Left renal pelvis (tissue), 4 donors: ENCODE results near the gene GSS. TPM values are rescaled to one million over a fixed set of nuclear protein-coding genes. Genes with fewer than 3 reads are reported as not detected.

Source experiments
- DNase-seq, 4 donors: peaks; one replicate each; pipeline ENCODE4 v3.0.0-alpha.2; 2013; ENCODE audit warnings: low read depth in 4 of 4, low spot score in 3 of 4
- polyA plus RNA-seq, 4 donors: library from polyadenylated mRNA; unstranded; fragments of 120-200 nt; gene quantifications; one replicate each; pipeline ENCODE4 v1.2.1, GENCODE V29; 2013; ENCODE audit not compliant: insufficient read length in 4 of 4

GSS gene
- polyA plus RNA-seq, 4 donors, result 33.1 to 56.5 (median 52.9) TPM

- no peak for DNase-seq
Measured at GRCh38 chr20:34949120-34949519, 6.5 kb downstream of the GSS start.

- no peak for DNase-seq
Measured at GRCh38 chr20:34948030-34948429, 7.6 kb downstream of the GSS start.

GRCh38 chr20:34947336-34947735 lies 8.3 kb downstream of the GSS start:
- DNase-seq, result no peak

DNA sequence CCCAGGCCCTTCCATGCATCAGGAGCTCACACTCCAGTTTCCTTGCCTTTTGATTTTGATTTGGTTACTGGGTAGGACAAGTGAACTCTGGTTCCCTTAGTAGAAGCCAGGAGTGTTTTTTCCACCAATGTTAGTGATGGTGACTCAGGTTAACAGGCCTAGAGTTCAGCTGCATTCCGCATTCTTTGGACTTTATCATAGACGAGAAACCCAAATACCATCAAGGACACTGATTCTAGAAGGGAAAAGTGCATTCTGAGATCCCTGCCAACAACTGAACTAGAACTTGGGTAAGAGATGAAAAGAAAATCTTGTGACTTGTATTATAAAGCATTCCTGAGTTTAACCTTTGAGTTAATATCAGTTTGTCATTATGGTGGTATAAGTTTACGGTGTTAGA lies 8.9 kb downstream of the GSS start:
- DNase-seq, result no peak

DNA sequence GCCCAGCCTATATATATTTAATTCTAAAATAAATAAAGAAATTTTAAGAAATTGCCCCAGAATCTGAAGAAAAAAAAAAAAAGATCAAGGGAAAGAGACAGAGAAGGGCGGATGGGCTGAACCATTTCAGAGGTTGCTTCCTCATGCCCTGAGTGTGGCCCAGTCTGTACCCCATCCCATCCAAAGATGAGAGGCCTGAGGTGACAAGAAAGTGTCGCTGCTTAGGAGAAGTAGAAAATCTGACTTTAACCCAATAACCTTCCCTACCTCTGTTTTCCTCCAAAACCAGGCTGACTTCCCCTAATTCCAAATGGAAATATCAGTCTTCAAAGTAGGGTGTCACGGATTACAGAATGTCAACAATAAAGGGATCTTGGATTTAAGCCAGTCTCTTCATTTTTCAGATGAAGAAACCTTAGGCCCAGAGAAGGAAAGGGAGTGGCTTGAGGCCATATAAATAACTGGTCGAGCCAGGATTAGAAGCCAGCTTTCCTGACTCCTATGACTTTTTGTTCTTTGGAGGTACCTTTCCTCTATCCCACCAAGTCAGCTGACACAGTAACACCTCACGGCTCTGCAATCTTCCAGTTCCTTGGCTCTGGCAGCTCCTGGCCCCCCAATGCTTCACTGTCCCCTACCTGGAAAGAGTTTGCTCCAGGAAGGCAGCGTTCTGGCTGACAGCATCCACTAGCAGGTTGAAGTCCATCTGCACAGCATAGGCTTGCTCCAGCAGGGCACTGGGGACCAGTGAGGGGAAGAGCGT lies 10.1 kb downstream of the GSS start:
- no peak for DNase-seq

- no peak for DNase-seq
Measured at GRCh38 chr20:34943808-34944567, 11.6 kb downstream of the GSS start.

DNA sequence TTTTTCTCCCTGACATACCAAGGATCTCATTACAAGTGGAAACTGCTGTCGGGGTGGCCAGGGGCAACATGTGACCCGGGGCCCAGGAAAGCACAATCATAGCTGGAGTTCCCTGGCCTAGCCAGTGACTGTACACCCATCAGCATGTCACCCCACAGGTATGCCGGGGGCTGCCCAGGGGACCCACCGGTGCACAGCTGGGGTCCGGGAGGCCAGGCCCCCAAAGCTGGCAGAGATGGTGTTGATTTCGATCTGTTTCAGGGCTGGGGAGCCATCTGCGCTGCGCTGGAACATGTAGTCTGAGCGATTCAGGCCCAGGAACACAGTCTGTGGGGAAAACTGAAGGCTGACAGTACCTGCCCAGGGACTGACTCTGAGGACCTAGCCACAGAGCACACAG lies 13.3 kb downstream of the GSS start:
- no peak for DNase-seq

DNA sequence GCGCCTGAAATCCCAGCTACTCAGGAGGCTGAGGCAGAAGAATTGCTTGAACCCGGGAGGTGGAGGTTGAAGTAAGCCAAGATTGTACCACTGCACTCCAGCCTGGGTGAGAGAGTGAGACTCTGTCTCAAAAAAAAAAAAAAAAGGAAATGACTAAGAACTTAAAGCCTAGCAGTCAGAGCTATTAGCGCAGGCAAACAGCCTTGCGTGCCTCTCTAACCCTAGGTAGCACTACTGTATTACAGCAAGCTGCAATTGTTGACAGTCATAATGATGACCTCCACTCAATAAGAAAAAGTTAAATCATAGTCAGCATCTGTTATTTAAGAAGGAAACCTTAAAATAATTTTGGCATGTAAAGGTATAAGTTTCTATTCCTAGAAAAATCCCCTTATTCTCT lies 14.4 kb downstream of the GSS start:
- DNase-seq, result no peak

GRCh38 chr20:34940081-34940481 lies 15.5 kb downstream of the GSS start:
- DNase-seq, result no peak

GRCh38 chr20:34938466-34939163 lies 17.0 kb downstream of the GSS start:
- DNase-seq, result no peak

GRCh38 chr20:34931771-34932170 lies 23.8 kb downstream of the GSS start:
- DNase-seq, result no peak

- DNase-seq, result no peak
Measured at GRCh38 chr20:34928411-34928810, 27.2 kb downstream of the GSS start.

GRCh38 chr20:34927736-34928135 lies 27.9 kb downstream of the GSS start:
- no peak for DNase-seq

DNA sequence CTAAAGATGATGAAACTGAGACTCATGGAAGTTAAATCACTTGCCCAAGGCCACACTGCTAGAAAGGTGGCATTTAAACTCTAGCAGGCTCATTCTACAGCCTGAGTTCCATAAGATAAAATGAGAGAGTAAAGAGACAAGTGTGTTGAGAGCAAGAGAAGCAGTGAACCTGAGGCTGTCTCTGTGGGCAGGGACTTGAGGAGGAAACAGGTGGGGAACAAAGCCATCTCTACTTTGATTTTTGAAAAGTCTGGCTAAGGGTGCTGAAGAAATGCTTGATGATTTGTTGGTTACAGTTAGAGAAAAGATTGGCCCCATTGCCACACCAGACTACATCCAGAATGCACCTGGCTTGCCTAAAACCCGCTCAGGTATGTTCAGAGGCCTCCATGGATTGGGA lies 29.0 kb downstream of the GSS start:
- DNase-seq, result no peak

GRCh38 chr20:34925981-34926380 lies 29.6 kb downstream of the GSS start:
- DNase-seq, result no peak

GRCh38 chr20:34925341-34925740 lies 30.3 kb downstream of the GSS start:
- DNase-seq, result no peak

GRCh38 chr20:34923414-34923813 lies 32.2 kb downstream of the GSS start:
- no peak for DNase-seq

GRCh38 chr20:34922654-34923381 lies 32.8 kb downstream of the GSS start:
- DNase-seq, result no peak

DNA sequence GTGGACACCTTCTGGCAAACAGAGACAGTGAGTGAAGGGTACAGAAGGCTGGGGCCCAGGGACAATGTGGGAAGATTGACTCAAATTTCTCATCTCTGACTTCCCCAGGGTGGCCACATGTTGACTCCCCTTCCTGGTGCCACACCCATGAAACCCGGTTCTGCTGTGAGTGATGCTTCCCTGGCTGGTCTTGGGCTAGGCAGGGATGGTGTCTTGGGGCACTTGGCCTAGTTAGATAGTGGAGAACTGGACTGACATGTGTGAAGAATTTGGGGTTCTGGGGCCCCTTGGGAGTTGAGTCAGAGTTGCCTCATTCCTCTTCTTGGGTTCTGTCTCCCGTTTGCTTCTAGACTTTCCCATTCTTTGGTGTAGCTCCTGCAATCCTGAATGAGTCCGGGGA lies 34.2 kb downstream of the GSS start:
- no peak for DNase-seq

GRCh38 chr20:34920055-34920454 lies 35.6 kb downstream of the GSS start:
- no peak for DNase-seq

GRCh38 chr20:34916774-34917354 lies 38.7 kb downstream of the GSS start:
- DNase-seq, result no peak
